ENCODE results near the gene TBCC.
"Not testable (repeated sequence)": the region's sequence is repeated elsewhere in the genome, so short reads cannot be mapped to it uniquely, and the experiment has no call there.

Gene TBCC

GRCh38 chr6:42769836-42770235 is 23.9 kb upstream of the TBCC start:
- DNase-seq: no peak

- no peak for DNase-seq
Measured at GRCh38 chr6:42769051-42769450, 23.1 kb upstream of the TBCC start.

- DNase-seq: no peak
Measured at GRCh38 chr6:42766163-42766670, 20.3 kb upstream of the TBCC start.

GRCh38 chr6:42764911-42765648 is 19.2 kb upstream of the TBCC start:
- peak; percentile 25 for DNase-seq

GRCh38 chr6:42762950-42763349 is 17.0 kb upstream of the TBCC start:
- no peak for DNase-seq

- no peak for DNase-seq
Measured at GRCh38 chr6:42762426-42762859, 16.5 kb upstream of the TBCC start.

GRCh38 chr6:42761287-42762067 is 15.6 kb upstream of the TBCC start:
- DNase-seq: no peak

- DNase-seq: no peak
Measured at GRCh38 chr6:42758756-42759430, 13.0 kb upstream of the TBCC start.

GRCh38 chr6:42756722-42757121 is 10.8 kb upstream of the TBCC start:
- DNase-seq: no peak

GRCh38 chr6:42754759-42755158 is 8.9 kb upstream of the TBCC start:
- DNase-seq: no peak

- DNase-seq: no peak
Measured at GRCh38 chr6:42751055-42751454, 5.2 kb upstream of the TBCC start.

- DNase-seq: no peak
Measured at GRCh38 chr6:42748203-42748898, 2.4 kb upstream of the TBCC start.

GRCh38 chr6:42746463-42747391 is 824 bp upstream of the TBCC start:
- peak; percentile 50 for DNase-seq

GRCh38 chr6:42745083-42745639 is 742 bp downstream of the TBCC start:
- DNase-seq: no peak

- no peak for DNase-seq
Measured at GRCh38 chr6:42744351-42744893, 1.5 kb downstream of the TBCC start.

GRCh38 chr6:42742116-42742894 is 3.6 kb downstream of the TBCC start:
- DNase-seq: peak; percentile 15

- DNase-seq: no peak
Measured at GRCh38 chr6:42740725-42741124, 5.2 kb downstream of the TBCC start.

GRCh38 chr6:42735976-42736375 is 9.9 kb downstream of the TBCC start:
- DNase-seq: no peak

- DNase-seq: not testable (repeated sequence)
Measured at GRCh38 chr6:42733867-42734481, 11.9 kb downstream of the TBCC start.

- no peak for DNase-seq
Measured at GRCh38 chr6:42729731-42730130, 16.2 kb downstream of the TBCC start.
